HG03521 (cell line): ENCODE results near the gene SUPT4H1.
A peak's percentile ranks its signal among the peaks of the same experiment; 100 is the strongest.
"Not testable (repeated sequence)": the region's sequence is repeated elsewhere in the genome, so short reads cannot be mapped to it uniquely, and the experiment has no call there.

Experiments
- ATAC-seq: cut with Tn5 transposase; IDR thresholded peaks from one replicate; pipeline ENCODE4 v1.9.1; 2021; ENCODE audit warnings: mild to moderate bottlenecking, moderate library complexity; ENCODE audit not compliant: unreplicated experiment

The SUPT4H1 gene

GRCh38 chr17:58351831-58352595 is at the start of gene SUPT4H1:
TSS of gene SUPT4H1 (minus strand) at chr17:58352201. CDS start at chr17:58352135, 66 bp downstream.
- ATAC-seq = peak; percentile 91

GRCh38 chr17:58401287-58401686 is 49.3 kb upstream of the SUPT4H1 start:
- no peak for ATAC-seq

- no peak for ATAC-seq
Observed at GRCh38 chr17:58400826-58401225, 48.8 kb upstream of the SUPT4H1 start.

GRCh38 chr17:58399974-58400373 is 48.0 kb upstream of the SUPT4H1 start:
- ATAC-seq = no peak

GRCh38 chr17:58398574-58399266 is 46.7 kb upstream of the SUPT4H1 start:
- no peak for ATAC-seq

GRCh38 chr17:58397421-58397820 is 45.4 kb upstream of the SUPT4H1 start:
- ATAC-seq = not testable (repeated sequence)

- no peak for ATAC-seq
Observed at GRCh38 chr17:58396173-58396572, 44.2 kb upstream of the SUPT4H1 start.

GRCh38 chr17:58394534-58395223 is 42.7 kb upstream of the SUPT4H1 start:
- ATAC-seq = no peak

GRCh38 chr17:58391302-58391984 is 39.4 kb upstream of the SUPT4H1 start:
- ATAC-seq = no peak

- no peak for ATAC-seq
Observed at GRCh38 chr17:58390884-58391283, 38.9 kb upstream of the SUPT4H1 start.

GRCh38 chr17:58388302-58389190 is 36.5 kb upstream of the SUPT4H1 start:
- ATAC-seq = no peak

- ATAC-seq = no peak
Observed at GRCh38 chr17:58387834-58388233, 35.8 kb upstream of the SUPT4H1 start.

- ATAC-seq = no peak
Observed at GRCh38 chr17:58386708-58387107, 34.7 kb upstream of the SUPT4H1 start.

GRCh38 chr17:58385359-58385899 is 33.4 kb upstream of the SUPT4H1 start:
- no peak for ATAC-seq

- ATAC-seq = no peak
Observed at GRCh38 chr17:58384897-58385296, 32.9 kb upstream of the SUPT4H1 start.

- no peak for ATAC-seq
Observed at GRCh38 chr17:58383892-58384462, 32.0 kb upstream of the SUPT4H1 start.

GRCh38 chr17:58382872-58383242 is 30.9 kb upstream of the SUPT4H1 start:
- no peak for ATAC-seq

GRCh38 chr17:58382108-58382871 is 30.3 kb upstream of the SUPT4H1 start:
- no peak for ATAC-seq
